Naive thymus-derived CD4-positive, alpha-beta T cell (primary cell): ENCODE results near the gene RPTOR. TPM values are rescaled to one million over a fixed set of nuclear protein-coding genes. Genes with fewer than 3 reads are reported as not detected.

Experiments used
- ATAC-seq: fragments of 150-1000 bp; cut with Tn5 transposase; 2 replicates; pipeline ENCODE4 v1.10.0; 2021; ENCODE audit warnings: mild to moderate bottlenecking, moderate library complexity
- CTCF ChIA-PET: fragments of 350-600 bp; sonication (Branson Sonifier 250); formaldehyde crosslinking; loops from one replicate; lab custom pipeline; 2021; ENCODE audit warnings: antibody characterized with exemption; lab: Charles Lee
- POLR2A ChIA-PET: fragments of 350-600 bp; sonication (Branson Sonifier 250); formaldehyde crosslinking; loops from one replicate; lab custom pipeline; 2021; ENCODE audit warnings: antibody characterized with exemption, inconsistent platforms; lab: Charles Lee
- DNase-seq, 9 donors: peaks; one replicate each; pipeline versions ENCODE4 v3.0.0 to v3.0.0-alpha.2; 2020 to 2022; ENCODE audit warnings: mixed read lengths in 1 of 9
- H3K27ac ChIP-seq: one replicate; pipeline ENCODE4 v1.7.0; 2013; ENCODE audit warnings: mild to moderate bottlenecking, low read depth, low read length, moderate library complexity
- H3K27me3 ChIP-seq, 2 donors: one replicate each; pipeline ENCODE4 v1.7.0; 2013; ENCODE audit warnings: low read length in 2 of 2, mild to moderate bottlenecking in 2 of 2, moderate library complexity in 2 of 2; ENCODE audit not compliant: control insufficient read depth in 2 of 2, insufficient read depth in 2 of 2
- H3K36me3 ChIP-seq, 3 experiments: 1 replicate in 2 of 3; 2 replicates in 1 of 3; pipeline ENCODE4 v1.7.0; 2013; ENCODE audit warnings: low read length in 3 of 3, mild to moderate bottlenecking in 3 of 3, moderate library complexity in 1 of 3; ENCODE audit not compliant: insufficient read depth in 3 of 3, control insufficient read depth in 2 of 3
- H3K4me1 ChIP-seq, 2 donors: one replicate each; pipeline ENCODE4 v1.7.0; 2013; ENCODE audit warnings: low read length in 2 of 2, mild to moderate bottlenecking in 2 of 2, moderate library complexity in 1 of 2; ENCODE audit not compliant: control insufficient read depth in 2 of 2, insufficient read depth in 2 of 2
- H3K4me3 ChIP-seq: 2 replicates; pipeline ENCODE4 v1.7.0; 2013; ENCODE audit warnings: mild to moderate bottlenecking, low read length
- H3K9me3 ChIP-seq, 3 experiments: 1 replicate in 2 of 3; 2 replicates in 1 of 3; pipeline ENCODE4 v1.7.0; 2013; ENCODE audit warnings: low read length in 3 of 3; ENCODE audit not compliant: control insufficient read depth in 2 of 3
- H3K27ac Mint-ChIP-seq, 9 donors: one replicate each; pipeline ENCODE4 v1.8.0; 2020 to 2022; ENCODE audit warnings: mixed read lengths in 9 of 9, mild to moderate bottlenecking in 8 of 9, moderate library complexity in 5 of 9, inconsistent platforms in 2 of 9
- H3K27me3 Mint-ChIP-seq, 5 donors: one replicate each; pipeline ENCODE4 v1.8.0; 2021 to 2022; ENCODE audit warnings: mixed read lengths in 5 of 5, mild to moderate bottlenecking in 1 of 5
- H3K36me3 Mint-ChIP-seq, 5 donors: one replicate each; pipeline ENCODE4 v1.8.0; 2020 to 2022; ENCODE audit warnings: mixed read lengths in 5 of 5, mild to moderate bottlenecking in 3 of 5, inconsistent platforms in 1 of 5
- H3K4me1 Mint-ChIP-seq, 7 donors: one replicate each; pipeline ENCODE4 v1.8.0; 2020 to 2022; ENCODE audit warnings: mixed read lengths in 7 of 7, mild to moderate bottlenecking in 3 of 7, inconsistent platforms in 1 of 7
- H3K4me3 Mint-ChIP-seq, 10 donors: one replicate each; pipeline ENCODE4 v1.8.0; 2020 to 2022; ENCODE audit warnings: mild to moderate bottlenecking in 10 of 10, mixed read lengths in 10 of 10, moderate library complexity in 6 of 10, inconsistent platforms in 2 of 10
- H3K9me3 Mint-ChIP-seq, 11 donors: one replicate each; pipeline ENCODE4 v1.8.0; 2020 to 2022; ENCODE audit warnings: mixed read lengths in 11 of 11, mild to moderate bottlenecking in 4 of 11, inconsistent platforms in 1 of 11, moderate library complexity in 1 of 11
- intact Hi-C, 2 donors: fragments of 100-400 bp; cut with micrococcal nuclease; formaldehyde crosslinking; loops; one replicate each; pipeline ENCODE4 v1.15.1; 2023
- polyA plus RNA-seq, 2 donors: library from polyadenylated mRNA; unstranded; fragments of 300-500 nt; fragmentation: Illumina TruSeq; gene quantifications; one replicate each; pipeline ENCODE4 v1.2.3, GENCODE V29; 2021
- total RNA-seq, 6 experiments: library from RNA in 5 of 6; stranded (reverse) in 5 of 6; gene quantifications; 1 replicate in 5 of 6; 2 replicates in 1 of 6; pipeline ENCODE4 v1.2.3 and lab custom pipeline; 2021 to 2026

The RPTOR gene
- total and polyA plus RNA-seq, 7 experiments from 2014 or later = 10.9 to 89.8 (median 59.9) TPM

- H3K27ac ChIP-seq = no peak overlapping the region
- Mint-ChIP-seq H3K9me3 (no peaks in the 10 kb centered on the region), H3K4me3 (no peak overlapping the region), H3K27ac (peak overlapping the region in 2 of 9 donors; percentile 60 to 84), H3K36me3 (peaks cover 8 to 46% (median 21%) of the 10 kb centered on the region in 5 donors), H3K4me1 (peaks cover 0 to 7% (median 0%) of the 10 kb centered on the region in 7 donors), H3K27me3 (no peaks in the 10 kb centered on the region)
- POLR2A ChIA-PET = no interaction called here
- CTCF ChIA-PET = no interaction called here
- H3K9me3 ChIP-seq = no peaks in the 10 kb centered on the region
- intact Hi-C loops = no loop called here
- DNase-seq (no peak), ATAC-seq (no peak)
- H3K36me3 ChIP-seq = peaks cover 0 to 87% (median 7%) of the 10 kb centered on the region in 3 experiments
- H3K27me3 ChIP-seq = no peaks in the 10 kb centered on the region
- no peak overlapping the region for H3K4me3 ChIP-seq
- H3K4me1 ChIP-seq = no peaks in the 10 kb centered on the region
Measured at GRCh38 chr17:80907281-80907680, 362.6 kb downstream of the RPTOR start.

DNA sequence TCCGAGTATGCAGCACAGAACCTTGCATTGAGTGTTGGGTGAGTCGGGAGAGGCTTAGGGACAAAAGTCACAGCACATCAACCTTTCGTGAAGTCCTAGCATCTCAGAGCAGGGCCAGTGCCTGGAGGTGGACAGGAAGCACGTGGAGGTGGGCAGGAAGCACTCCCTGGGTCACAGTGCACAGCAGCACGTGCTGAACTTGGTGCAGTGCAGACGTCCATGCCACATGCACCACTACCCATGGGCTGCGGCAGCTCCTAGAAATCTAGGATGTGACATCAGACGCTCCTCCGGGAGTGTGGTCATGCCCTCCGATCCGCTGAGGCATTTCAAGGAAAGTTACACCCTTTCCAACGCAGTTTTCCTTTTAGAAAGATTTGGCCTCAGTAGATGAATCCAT lies 363.6 kb downstream of the RPTOR start:
- ATAC-seq = no peak
- Histone ChIP-seq H3K27ac (no peak overlapping the region), H3K27me3 (no peaks in the 10 kb centered on the region), H3K4me3 (no peak overlapping the region), H3K36me3 (peaks cover 0 to 85% (median under 1%) of the 10 kb centered on the region in 3 experiments), H3K4me1 (no peaks in the 10 kb centered on the region), H3K9me3 (no peaks in the 10 kb centered on the region)
- ChIA-PET POLR2A (no interaction called here), CTCF (no interaction called here)
- Mint-ChIP-seq H3K4me3 (no peak overlapping the region), H3K27ac (no peak overlapping the region), H3K9me3 (no peaks in the 10 kb centered on the region), H3K4me1 (peaks cover 0 to 7% (median 0%) of the 10 kb centered on the region in 7 donors), H3K36me3 (peaks cover 8 to 48% (median 21%) of the 10 kb centered on the region in 5 donors), H3K27me3 (no peaks in the 10 kb centered on the region)
- DNase-seq = no peak
- intact Hi-C loops = no loop called here

- peaks cover 0 to 85% (median 0%) of the 10 kb centered on the region in 3 experiments for H3K36me3 ChIP-seq
- H3K27me3 Mint-ChIP-seq = no peaks in the 10 kb centered on the region
- H3K9me3 ChIP-seq = no peaks in the 10 kb centered on the region
- peaks cover 0 to 7% (median 0%) of the 10 kb centered on the region in 7 donors for H3K4me1 Mint-ChIP-seq
- no peak overlapping the region for H3K27ac ChIP-seq
- no peaks in the 10 kb centered on the region for H3K4me1 ChIP-seq
- intact Hi-C loops = no loop called here
- H3K27ac Mint-ChIP-seq = peak overlapping the region in 1 of 9 donors; percentile 45
- DNase-seq = no peak
- POLR2A ChIA-PET = no interaction called here
- H3K27me3 ChIP-seq = no peaks in the 10 kb centered on the region
- H3K36me3 Mint-ChIP-seq = peaks cover 8 to 50% (median 21%) of the 10 kb centered on the region in 5 donors
- no peak for ATAC-seq
- no peak overlapping the region for H3K4me3 Mint-ChIP-seq
- H3K9me3 Mint-ChIP-seq = peaks cover 0 to under 1% (median 0%) of the 10 kb centered on the region in 11 donors
- no peak overlapping the region for H3K4me3 ChIP-seq
- CTCF ChIA-PET = interaction anchor here (0.6 kb wide), 1 partner anchor 197 kb away, joined by 3 read pairs; no protein-coding TSS in a partner anchor
Measured at GRCh38 chr17:80908776-80909175, 364.1 kb downstream of the RPTOR start.

- Mint-ChIP-seq H3K27ac (peak overlapping the region in 2 of 9 donors; percentile 46 to 87), H3K27me3 (no peaks in the 10 kb centered on the region), H3K4me1 (peaks cover 0 to 7% (median 0%) of the 10 kb centered on the region in 7 donors), H3K9me3 (peaks cover 0 to 2% (median 0%) of the 10 kb centered on the region in 11 donors), H3K4me3 (no peak overlapping the region), H3K36me3 (peaks cover 8 to 53% (median 21%) of the 10 kb centered on the region in 5 donors)
- Histone ChIP-seq H3K9me3 (no peaks in the 10 kb centered on the region), H3K4me1 (no peaks in the 10 kb centered on the region), H3K4me3 (no peak overlapping the region), H3K27me3 (no peaks in the 10 kb centered on the region), H3K27ac (no peak overlapping the region), H3K36me3 (peaks cover 0 to 83% (median 0%) of the 10 kb centered on the region in 3 experiments)
- DNase-seq = no peak
- ChIA-PET POLR2A (interaction anchor here (0.6 kb wide), 1 partner anchor 189 kb away, joined by 3 read pairs; no protein-coding TSS in a partner anchor), CTCF (no interaction called here)
- ATAC-seq = no peak
- intact Hi-C loops = no loop called here
Measured at GRCh38 chr17:80909635-80910034, 365.0 kb downstream of the RPTOR start.

DNA sequence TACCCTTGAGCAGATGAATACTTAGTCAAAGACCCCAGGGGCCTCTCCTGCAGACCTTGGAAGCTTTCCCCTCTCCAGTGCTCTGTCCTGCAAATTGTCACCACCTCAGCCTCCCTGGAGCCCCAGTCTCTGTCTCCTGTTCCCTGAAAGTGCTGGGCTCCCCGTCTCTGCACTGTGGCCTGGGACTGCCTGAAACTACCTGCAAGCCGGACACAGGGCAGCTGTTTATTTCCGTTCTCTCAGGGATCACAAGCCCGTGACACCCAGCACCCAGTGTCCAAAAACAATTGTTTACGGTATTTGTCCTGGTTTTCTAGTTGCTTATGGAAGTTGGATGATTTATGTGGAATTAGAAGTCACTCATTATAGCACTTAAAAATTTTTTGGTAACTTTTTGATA lies 365.4 kb downstream of the RPTOR start:
- H3K27ac ChIP-seq = no peak overlapping the region
- ChIA-PET CTCF (no interaction called here), POLR2A (interaction anchor here (0.6 to 0.7 kb wide), 2 partner anchors 134 to 189 kb away, joined by 3 read pairs; no protein-coding TSS in a partner anchor)
- ATAC-seq = no peak
- Mint-ChIP-seq H3K27me3 (no peaks in the 10 kb centered on the region), H3K27ac (peak overlapping the region in 3 of 9 donors; percentile 21 to 87 (median 28)), H3K4me1 (peaks cover 0 to 7% (median 0%) of the 10 kb centered on the region in 7 donors), H3K4me3 (no peak overlapping the region), H3K9me3 (peaks cover 0 to 2% (median 0%) of the 10 kb centered on the region in 11 donors), H3K36me3 (peaks cover 8 to 51% (median 21%) of the 10 kb centered on the region in 5 donors)
- no peak for DNase-seq
- no peak overlapping the region for H3K4me3 ChIP-seq
- peaks cover 0 to 84% (median 0%) of the 10 kb centered on the region in 3 experiments for H3K36me3 ChIP-seq
- intact Hi-C loops = no loop called here
- H3K4me1 ChIP-seq = no peaks in the 10 kb centered on the region
- no peaks in the 10 kb centered on the region for H3K9me3 ChIP-seq
- H3K27me3 ChIP-seq = no peaks in the 10 kb centered on the region

DNA sequence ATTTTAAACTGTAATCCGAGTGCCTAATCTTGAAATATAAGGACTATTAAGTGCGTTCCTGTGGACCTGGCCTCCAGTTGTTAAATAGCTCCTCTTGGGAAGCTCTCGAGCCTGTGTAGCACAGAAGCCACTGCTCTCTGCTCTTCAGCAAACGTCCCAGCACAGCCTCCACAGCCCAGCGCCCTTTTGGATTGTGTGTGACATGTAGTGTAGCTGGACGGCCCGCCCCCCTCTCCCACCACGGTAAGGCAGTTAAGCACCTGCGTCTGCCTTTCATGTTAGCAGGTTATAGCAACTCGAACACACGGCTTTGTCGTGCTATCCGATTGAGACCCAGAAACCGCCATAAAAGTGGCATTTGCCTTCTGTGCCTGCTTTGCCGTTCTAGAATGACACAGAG lies 367.8 kb downstream of the RPTOR start:
- Histone ChIP-seq H3K4me3 (no peak overlapping the region), H3K27me3 (no peaks in the 10 kb centered on the region), H3K27ac (no peak overlapping the region), H3K36me3 (peaks cover 0 to 78% (median 0%) of the 10 kb centered on the region in 3 experiments), H3K4me1 (no peaks in the 10 kb centered on the region), H3K9me3 (no peaks in the 10 kb centered on the region)
- Mint-ChIP-seq H3K36me3 (peaks cover 8 to 49% (median 21%) of the 10 kb centered on the region in 5 donors), H3K27ac (no peak overlapping the region), H3K9me3 (peaks cover 0 to 2% (median 0%) of the 10 kb centered on the region in 11 donors), H3K27me3 (no peaks in the 10 kb centered on the region), H3K4me1 (peaks cover 0 to 6% (median 0%) of the 10 kb centered on the region in 7 donors), H3K4me3 (no peak overlapping the region)
- POLR2A ChIA-PET = no interaction called here
- intact Hi-C loops = no loop called here
- CTCF ChIA-PET = interaction anchor here (1.0 kb wide), 1 partner anchor 11 kb away, joined by 3 read pairs; no protein-coding TSS in a partner anchor
- ATAC-seq (no peak), DNase-seq (no peak)
